Left ventricle myocardium inferior (tissue), 1 donor: ENCODE data around the gene GPR171. TPM values are rescaled to one million over a fixed set of nuclear protein-coding genes. Genes with fewer than 3 reads are reported as not detected.

Experiments
- DNase-seq: peaks from one replicate; pipeline ENCODE4 v3.0.0-alpha.2; 2020
- H3K27ac ChIP-seq: fragments of 200-600 bp; replicated peaks from 2 replicates; pipeline ENCODE4 v1.8.0; 2021
- H3K27me3 ChIP-seq: fragments of 200-600 bp; 2 replicates; pipeline ENCODE4 v1.8.0; 2021; ENCODE audit warnings: low read depth
- H3K36me3 ChIP-seq: fragments of 200-600 bp; 2 replicates; pipeline ENCODE4 v1.8.0; 2021
- H3K4me1 ChIP-seq: fragments of 200-600 bp; 2 replicates; pipeline ENCODE4 v1.8.0; 2021
- H3K4me3 ChIP-seq: fragments of 200-600 bp; 2 replicates; pipeline ENCODE4 v1.8.0; 2021; ENCODE audit warnings: mild to moderate bottlenecking, moderate library complexity
- H3K9me3 ChIP-seq: fragments of 200-600 bp; replicated peaks from 2 replicates; pipeline ENCODE4 v1.8.0; 2021
- intact Hi-C: fragments of 100-400 bp; cut with micrococcal nuclease; formaldehyde crosslinking; loops from one replicate; pipeline ENCODE4 v1.11.0; 2022
- total RNA-seq: library from RNA; stranded (reverse); fragmentation: NEBNext Ultra II Directional; extraction: Animal tissue kit (Norgen Biotek cat#: 25700); gene quantifications from one replicate; pipeline ENCODE4 v1.2.1, GENCODE V29; 2021
- TF ChIP-seq, protein P1 (sequence below): fragments of 200-600 bp; IDR thresholded peaks from 2 replicates; pipeline ENCODE4 v1.8.0; 2021; ENCODE audit warnings: antibody characterized with exemption, mild to moderate bottlenecking, borderline replicate concordance
- donor health status: DM: no; HTN: yes; CAD: no; lungs with severe emphysema.

Gene GPR171
- total RNA-seq, 1 donor from 2014 or later: not detected

DNA sequence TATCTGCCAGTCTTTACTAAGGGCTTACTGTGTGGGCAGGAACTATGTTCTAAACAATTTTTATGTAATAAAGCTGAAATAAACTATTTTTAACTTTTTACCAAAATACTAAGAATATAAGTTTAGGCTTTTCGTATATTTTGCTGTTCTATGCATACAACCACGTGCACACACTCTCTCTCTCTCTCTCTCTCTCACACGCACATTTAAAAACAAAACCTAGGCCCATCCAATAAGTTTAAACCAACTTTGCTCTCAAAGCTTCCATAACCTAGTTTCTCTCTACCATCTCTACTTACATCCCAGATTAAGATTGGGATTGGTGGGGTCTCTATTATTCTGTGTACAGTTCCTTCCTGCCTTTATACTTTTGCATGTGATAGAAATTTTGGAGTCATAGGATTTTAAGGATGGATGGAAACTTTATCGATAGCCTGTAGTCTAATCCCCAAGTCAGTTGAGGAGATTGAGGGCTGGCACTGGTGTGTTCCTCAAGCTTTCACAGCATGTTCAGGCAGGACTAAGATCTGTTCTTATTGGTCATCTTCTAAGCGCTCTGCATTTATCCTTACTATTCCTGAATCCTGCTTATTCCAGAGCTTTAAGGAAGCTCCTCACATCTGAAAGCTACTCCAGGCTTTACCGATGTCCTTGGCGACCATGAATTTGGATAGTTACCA, 1.8 kb downstream of the GPR171 start:
- Histone ChIP-seq H3K27me3 (no peaks in the 10 kb centered on the region), H3K27ac (no peak overlapping the region), H3K9me3 (no peaks in the 10 kb centered on the region), H3K36me3 (no peaks in the 10 kb centered on the region), H3K4me3 (no peak overlapping the region), H3K4me1 (no peaks in the 10 kb centered on the region)
- TF ChIP-seq, protein P1, sequence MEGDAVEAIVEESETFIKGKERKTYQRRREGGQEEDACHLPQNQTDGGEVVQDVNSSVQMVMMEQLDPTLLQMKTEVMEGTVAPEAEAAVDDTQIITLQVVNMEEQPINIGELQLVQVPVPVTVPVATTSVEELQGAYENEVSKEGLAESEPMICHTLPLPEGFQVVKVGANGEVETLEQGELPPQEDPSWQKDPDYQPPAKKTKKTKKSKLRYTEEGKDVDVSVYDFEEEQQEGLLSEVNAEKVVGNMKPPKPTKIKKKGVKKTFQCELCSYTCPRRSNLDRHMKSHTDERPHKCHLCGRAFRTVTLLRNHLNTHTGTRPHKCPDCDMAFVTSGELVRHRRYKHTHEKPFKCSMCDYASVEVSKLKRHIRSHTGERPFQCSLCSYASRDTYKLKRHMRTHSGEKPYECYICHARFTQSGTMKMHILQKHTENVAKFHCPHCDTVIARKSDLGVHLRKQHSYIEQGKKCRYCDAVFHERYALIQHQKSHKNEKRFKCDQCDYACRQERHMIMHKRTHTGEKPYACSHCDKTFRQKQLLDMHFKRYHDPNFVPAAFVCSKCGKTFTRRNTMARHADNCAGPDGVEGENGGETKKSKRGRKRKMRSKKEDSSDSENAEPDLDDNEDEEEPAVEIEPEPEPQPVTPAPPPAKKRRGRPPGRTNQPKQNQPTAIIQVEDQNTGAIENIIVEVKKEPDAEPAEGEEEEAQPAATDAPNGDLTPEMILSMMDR: no peak
- intact Hi-C loops: no loop called here
- no peak for DNase-seq

DNA sequence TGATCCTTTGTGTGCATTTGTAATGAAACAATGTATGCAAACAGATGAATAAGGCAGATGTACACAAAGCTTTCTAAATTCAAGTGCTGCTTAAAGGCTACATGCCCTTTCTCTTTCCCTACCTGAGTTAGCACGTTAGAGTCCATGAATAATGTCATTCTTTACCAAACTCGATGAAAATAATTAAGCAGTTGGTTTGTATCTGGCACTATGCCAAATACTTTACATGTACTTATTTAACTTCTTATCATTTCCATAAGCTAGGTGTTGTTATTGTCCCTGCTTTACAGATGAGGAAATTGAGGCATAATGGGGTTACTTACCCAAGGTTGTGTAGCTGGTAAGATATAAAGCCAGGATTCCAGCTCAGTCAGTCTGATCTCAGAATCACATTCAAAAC, 2.4 kb downstream of the GPR171 start:
- DNase-seq: no peak
- Histone ChIP-seq H3K4me3 (no peak overlapping the region), H3K9me3 (no peaks in the 10 kb centered on the region), H3K27me3 (no peaks in the 10 kb centered on the region), H3K27ac (no peak overlapping the region), H3K4me1 (no peaks in the 10 kb centered on the region), H3K36me3 (no peaks in the 10 kb centered on the region)
- intact Hi-C loops: no loop called here
- TF ChIP-seq, protein P1: no peak

DNA sequence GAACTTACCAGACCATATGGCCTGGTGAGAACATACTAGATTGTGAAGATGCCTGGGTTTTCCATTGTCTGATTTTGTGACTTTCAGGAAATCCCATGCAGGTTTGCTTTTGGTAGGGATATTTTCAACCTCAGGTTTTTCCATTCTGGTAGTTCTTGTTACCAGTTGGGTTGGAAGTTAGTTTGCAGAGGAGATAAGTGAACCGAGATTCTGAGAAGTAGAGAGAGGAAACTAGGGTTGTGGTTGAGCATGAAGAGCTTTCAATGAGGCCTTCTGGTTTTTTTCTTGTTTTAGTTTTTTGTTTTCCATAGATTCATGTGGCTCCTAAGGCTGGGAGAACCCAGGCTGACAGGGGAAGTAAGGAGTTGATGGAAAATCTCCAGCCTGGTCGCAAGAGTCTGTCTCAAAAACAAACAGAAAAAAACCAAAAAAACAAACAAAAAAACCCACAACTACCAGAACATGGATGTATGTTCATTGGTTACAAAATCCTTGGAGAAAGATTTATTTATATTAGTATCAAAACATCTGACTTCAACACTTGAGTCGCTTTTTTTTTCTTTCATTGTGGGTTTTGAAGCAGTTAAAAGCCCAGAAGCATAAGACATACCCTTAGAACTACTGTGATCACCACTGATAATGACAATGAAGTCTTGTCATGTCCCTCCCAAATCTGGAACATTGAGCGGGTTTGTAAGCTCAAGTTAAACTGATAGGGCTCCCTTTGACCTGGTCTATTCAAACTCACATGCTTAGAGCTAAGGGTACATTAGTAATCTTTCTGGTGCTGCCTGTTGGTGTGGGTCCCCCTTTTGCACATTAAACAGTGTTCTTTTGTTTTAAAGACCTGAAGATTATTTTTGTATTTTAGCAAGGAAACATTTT, 3.2 kb downstream of the GPR171 start:
- TF ChIP-seq, protein P1: no peak
- no peak for DNase-seq
- H3K27ac ChIP-seq: no peak overlapping the region
- no peak overlapping the region for H3K4me3 ChIP-seq
- intact Hi-C loops: no loop called here
- no peaks in the 10 kb centered on the region for H3K27me3 ChIP-seq
- H3K4me1 ChIP-seq: no peaks in the 10 kb centered on the region
- H3K36me3 ChIP-seq: no peaks in the 10 kb centered on the region
- no peaks in the 10 kb centered on the region for H3K9me3 ChIP-seq

DNA sequence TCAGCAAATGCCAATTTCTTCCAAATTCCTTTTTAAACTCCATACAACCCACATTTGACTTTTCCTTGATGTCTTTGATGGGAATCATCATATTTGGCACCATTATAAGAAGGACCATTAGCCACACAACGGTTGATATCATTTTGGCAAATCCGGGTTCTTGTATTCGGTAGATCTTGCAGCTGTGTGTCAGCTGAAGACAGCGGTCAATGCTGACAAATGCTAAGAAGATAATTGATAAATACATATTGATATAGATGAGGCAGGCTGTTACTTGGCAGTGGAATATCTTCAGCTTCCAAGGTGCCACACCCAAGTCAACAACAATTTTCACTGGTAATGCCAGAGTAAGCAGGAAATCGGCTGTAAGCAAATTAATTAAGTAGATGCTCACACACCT, 4.2 kb downstream of the GPR171 start:
- intact Hi-C loops: no loop called here
- no peaks in the 10 kb centered on the region for H3K27me3 ChIP-seq
- no peak for DNase-seq
- H3K4me1 ChIP-seq: no peaks in the 10 kb centered on the region
- TF ChIP-seq, protein P1: no peak
- no peaks in the 10 kb centered on the region for H3K36me3 ChIP-seq
- H3K9me3 ChIP-seq: no peaks in the 10 kb centered on the region
- no peak overlapping the region for H3K27ac ChIP-seq
- H3K4me3 ChIP-seq: no peak overlapping the region

DNA sequence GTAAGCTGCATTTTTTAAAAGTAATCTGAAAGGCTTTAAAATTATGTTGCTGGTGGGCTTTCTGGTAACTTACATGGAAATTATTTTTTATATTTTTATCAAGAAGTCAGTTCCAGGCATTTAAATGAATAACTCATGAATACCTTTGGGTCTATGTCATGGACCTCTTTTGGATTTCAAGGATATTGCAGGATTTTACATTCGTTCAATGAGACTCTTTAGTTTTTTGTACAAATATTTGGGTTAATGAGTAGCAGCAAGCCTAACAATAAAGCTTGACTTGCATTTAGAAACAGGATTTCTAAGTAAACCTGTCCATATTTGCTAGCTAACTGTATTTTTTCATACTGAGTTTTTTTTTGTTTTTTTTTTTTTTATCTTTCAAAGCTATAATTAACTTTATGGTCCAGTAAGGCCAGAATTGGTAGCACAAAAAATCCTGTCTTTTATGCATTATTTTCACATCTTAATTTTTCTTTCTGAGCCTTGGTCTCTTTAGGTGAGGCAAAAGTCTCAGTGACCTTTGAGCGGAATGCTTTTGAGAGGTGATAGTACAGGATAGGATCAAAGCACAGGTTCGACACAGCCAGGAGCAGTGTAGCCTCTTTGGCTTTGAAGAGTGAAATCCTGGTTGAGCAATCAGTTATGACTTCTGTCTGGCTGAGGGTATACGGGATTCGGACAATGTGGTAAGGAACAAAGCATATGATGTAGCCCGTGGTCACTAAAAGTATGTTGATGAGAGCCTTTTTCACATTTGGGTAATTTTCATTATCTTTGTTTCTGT, 4.8 kb downstream of the GPR171 start:
- TF ChIP-seq, protein P1: no peak
- H3K27me3 ChIP-seq: no peaks in the 10 kb centered on the region
- no peaks in the 10 kb centered on the region for H3K4me1 ChIP-seq
- intact Hi-C loops: no loop called here
- H3K36me3 ChIP-seq: no peaks in the 10 kb centered on the region
- H3K9me3 ChIP-seq: no peaks in the 10 kb centered on the region
- no peak overlapping the region for H3K4me3 ChIP-seq
- no peak overlapping the region for H3K27ac ChIP-seq
- DNase-seq: no peak
